ENCODE measurements around the gene ZNF524.

DNA sequence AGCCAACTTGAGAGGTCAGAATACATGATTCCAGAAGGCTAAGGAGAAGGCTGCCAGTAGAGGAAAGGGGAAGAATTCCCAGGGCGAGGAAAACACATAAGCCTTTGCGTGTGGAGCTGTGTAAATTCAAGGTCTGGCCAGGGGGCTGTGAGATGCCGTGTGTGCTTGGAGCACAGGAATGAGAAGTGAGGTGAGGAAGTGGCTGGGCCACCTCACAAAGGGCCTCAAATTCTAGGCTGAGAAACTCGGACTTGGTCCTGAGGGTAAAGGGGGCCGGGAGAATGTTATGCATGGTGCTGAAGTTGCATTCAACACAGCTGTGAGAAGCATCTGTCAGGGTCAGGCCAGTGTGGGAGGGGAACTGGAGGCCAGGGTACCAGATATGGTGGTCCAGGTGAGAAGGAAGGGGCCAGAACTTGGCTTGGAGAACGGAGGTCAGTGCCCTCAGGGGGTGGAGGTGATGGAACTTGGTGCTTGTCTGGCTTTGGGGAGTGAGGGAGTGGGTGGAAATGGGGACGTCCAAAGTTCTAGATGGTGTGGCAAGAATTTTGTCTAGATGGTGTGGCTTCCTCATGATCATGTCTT lies 35.9 kb downstream of the ZNF524 start:
- TF ChIP-seq CTCF (IDR thresholded peaks at IDR 0.05; ENCODE audit: insufficient read depth, low read length) (no peak), POLR2AphosphoS5 (IDR thresholded peaks at IDR 0.05; ENCODE audit: low read depth) (no peak)
